DOHH2 (cell line): ENCODE data around the gene TRPV6.

Source experiments
- H3F3A ChIP-seq: fragments of 200-600 bp; sonication (generic), shearing (Covaris generic); 2 replicates; pipeline ENCODE4 v1.6.0; 2016; ENCODE audit warnings: antibody characterized with exemption, mild to moderate bottlenecking; ENCODE audit not compliant: control insufficient read depth, insufficient read depth
- H3K27ac ChIP-seq: fragments of 200-600 bp; sonication (generic); 2 replicates; pipeline ENCODE4 v1.5.1; 2014; ENCODE audit warnings: low read depth, mild to moderate bottlenecking, low read length, moderate library complexity
- H3K27me3 ChIP-seq: fragments of 200-600 bp; sonication (generic); 2 replicates; pipeline ENCODE4 v1.6.1; 2014; ENCODE audit warnings: mild to moderate bottlenecking, low read length, mixed read lengths; ENCODE audit not compliant: control insufficient read depth
- H3K36me3 ChIP-seq: fragments of 200-600 bp; sonication (generic); 2 replicates; pipeline ENCODE4 v1.6.1; 2014; ENCODE audit warnings: mild to moderate bottlenecking, low read length, moderate library complexity, mixed read lengths; ENCODE audit not compliant: control insufficient read depth
- H3K4me1 ChIP-seq: fragments of 200-600 bp; sonication (generic); 2 replicates; pipeline ENCODE4 v1.6.1; 2014; ENCODE audit warnings: mild to moderate bottlenecking, low read length, mixed read lengths; ENCODE audit not compliant: control insufficient read depth
- H3K4me2 ChIP-seq: fragments of 200-600 bp; sonication (generic); 2 replicates; pipeline ENCODE4 v1.6.0; 2014; ENCODE audit warnings: mild to moderate bottlenecking, low read length, moderate library complexity
- H3K4me3 ChIP-seq: fragments of 200-600 bp; sonication (generic); 2 replicates; pipeline ENCODE4 v1.5.1; 2014; ENCODE audit warnings: mild to moderate bottlenecking, low read length, mixed read lengths
- H3K79me2 ChIP-seq: fragments of 200-600 bp; sonication (generic); 2 replicates; pipeline ENCODE4 v1.6.1; 2014; ENCODE audit warnings: mild to moderate bottlenecking, low read length, mixed read lengths; ENCODE audit not compliant: control insufficient read depth
- H3K9me2 ChIP-seq: fragments of 200-600 bp; sonication (generic); replicated peaks from 2 replicates; pipeline ENCODE4 v1.6.1; 2014; ENCODE audit warnings: mild to moderate bottlenecking, low read length, mixed read lengths; ENCODE audit not compliant: control insufficient read depth
- H3K9me3 ChIP-seq: fragments of 200-600 bp; sonication (generic); 2 replicates; pipeline ENCODE4 v1.6.1; 2014; ENCODE audit warnings: antibody characterized with exemption, low read length, mixed read lengths; ENCODE audit not compliant: control insufficient read depth, insufficient read depth
- H4K20me1 ChIP-seq: fragments of 200-600 bp; sonication (generic); 2 replicates; pipeline ENCODE4 v1.6.0; 2014; ENCODE audit warnings: low read depth, mild to moderate bottlenecking, antibody characterized with exemption, low read length, moderate library complexity; ENCODE audit not compliant: control insufficient read depth, insufficient read depth
- CTCF ChIP-seq: fragments of 200-600 bp; sonication (generic); IDR thresholded peaks from one replicate; pipeline ENCODE4 v1.5.1; 2014; ENCODE audit warnings: antibody characterized with exemption, mild to moderate bottlenecking, low read depth, low read length; ENCODE audit not compliant: poor library complexity, severe bottlenecking
- EZH2phosphoT487 ChIP-seq: fragments of 200-600 bp; sonication (generic); IDR thresholded peaks from 2 replicates; pipeline ENCODE4 v1.6.1; 2017; ENCODE audit warnings: borderline replicate concordance, mild to moderate bottlenecking, antibody characterized with exemption, low read length, moderate library complexity, mixed read lengths

The TRPV6 gene

GRCh38 chr7:142896741-142897379 is 11.3 kb upstream of the TRPV6 start:
- no peaks in the 10 kb centered on the region for H3K9me2 ChIP-seq
- no peak for TF ChIP-seq EZH2phosphoT487
- TF ChIP-seq CTCF = no peak
- H4K20me1 ChIP-seq = no peaks in the 10 kb centered on the region
- H3K9me3 ChIP-seq = no peaks in the 10 kb centered on the region
- H3K4me1 ChIP-seq = no peaks in the 10 kb centered on the region
- no peaks in the 10 kb centered on the region for H3K79me2 ChIP-seq
- no peak overlapping the region for H3K4me3 ChIP-seq
- no peak overlapping the region for H3K4me2 ChIP-seq
- H3K27ac ChIP-seq = no peak overlapping the region
- no peaks in the 10 kb centered on the region for H3K36me3 ChIP-seq
- H3F3A ChIP-seq = no peaks in the 10 kb centered on the region
- peaks cover 48% of the 10 kb centered on the region for H3K27me3 ChIP-seq

DNA sequence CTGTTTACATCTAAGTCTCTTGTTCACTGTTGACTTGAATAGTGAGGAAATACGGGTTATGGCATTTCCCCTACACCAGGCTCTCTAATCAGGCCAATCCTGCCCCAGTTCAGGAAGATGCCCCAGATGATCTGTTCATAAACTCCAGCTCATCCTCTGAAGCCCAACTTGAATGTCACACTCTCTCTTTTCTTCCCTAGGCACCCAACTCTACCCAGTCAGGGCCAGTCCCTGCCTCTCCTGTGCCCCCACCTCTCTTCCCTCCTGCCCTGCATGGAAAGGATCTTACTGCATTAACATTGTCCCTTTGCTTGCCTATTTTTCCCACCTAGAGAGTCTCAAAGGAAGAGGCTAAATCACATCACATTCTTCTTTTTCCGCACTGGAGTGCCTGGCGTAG is 10.6 kb upstream of the TRPV6 start:
- H3K27me3 ChIP-seq = peaks cover 49% of the 10 kb centered on the region
- no peaks in the 10 kb centered on the region for H3K79me2 ChIP-seq
- TF ChIP-seq CTCF = no peak
- TF ChIP-seq EZH2phosphoT487 = no peak
- H3K9me2 ChIP-seq = no peaks in the 10 kb centered on the region
- H3K4me2 ChIP-seq = no peak overlapping the region
- H3K9me3 ChIP-seq = no peaks in the 10 kb centered on the region
- no peaks in the 10 kb centered on the region for H3F3A ChIP-seq
- H4K20me1 ChIP-seq = no peaks in the 10 kb centered on the region
- H3K4me1 ChIP-seq = no peaks in the 10 kb centered on the region
- H3K27ac ChIP-seq = no peak overlapping the region
- H3K36me3 ChIP-seq = no peaks in the 10 kb centered on the region
- H3K4me3 ChIP-seq = no peak overlapping the region

GRCh38 chr7:142894985-142895593 is 9.5 kb upstream of the TRPV6 start:
- Histone ChIP-seq H3F3A (no peaks in the 10 kb centered on the region), H3K9me2 (no peaks in the 10 kb centered on the region), H3K27me3 (peaks cover 48% of the 10 kb centered on the region), H3K27ac (no peak overlapping the region), H3K36me3 (no peaks in the 10 kb centered on the region), H3K4me2 (no peak overlapping the region), H4K20me1 (no peaks in the 10 kb centered on the region), H3K4me3 (no peak overlapping the region), H3K4me1 (no peaks in the 10 kb centered on the region), H3K9me3 (no peaks in the 10 kb centered on the region), H3K79me2 (no peaks in the 10 kb centered on the region)
- TF ChIP-seq CTCF (no peak), EZH2phosphoT487 (no peak)
